NCI-H1436 (cell line): ENCODE results near the gene HLA-DQB1.
"Not testable (repeated sequence)": the region's sequence is repeated elsewhere in the genome, so short reads cannot be mapped to it uniquely, and the experiment has no call there.

ENCODE experiments used
- DNase-seq: peaks from one replicate; lab custom pipeline; 2025; lab: John Stamatoyannopoulos, UW

The HLA-DQB1 gene

GRCh38 chr6:32662099-32662498 lies 4.4 kb downstream of the HLA-DQB1 start:
- DNase-seq: no peak

GRCh38 chr6:32659856-32660595 lies 6.4 kb downstream of the HLA-DQB1 start:
- no peak for DNase-seq

GRCh38 chr6:32658268-32658897 lies 8.1 kb downstream of the HLA-DQB1 start:
- DNase-seq: no peak

- not testable (repeated sequence) for DNase-seq
These were observed 8.6 kb downstream of the HLA-DQB1 start for GRCh38 chr6:32657819-32658218.

GRCh38 chr6:32657329-32657728 lies 9.1 kb downstream of the HLA-DQB1 start:
- not testable (repeated sequence) for DNase-seq

GRCh38 chr6:32655203-32655710 lies 11.2 kb downstream of the HLA-DQB1 start:
- DNase-seq: no peak

GRCh38 chr6:32645047-32645703 lies 21.3 kb downstream of the HLA-DQB1 start:
- DNase-seq: no peak

GRCh38 chr6:32643904-32644303 lies 22.6 kb downstream of the HLA-DQB1 start:
- no peak for DNase-seq

GRCh38 chr6:32642720-32643106 lies 23.7 kb downstream of the HLA-DQB1 start:
- DNase-seq: no peak

- DNase-seq: not testable (repeated sequence)
These were observed 24.4 kb downstream of the HLA-DQB1 start for GRCh38 chr6:32641785-32642719.

GRCh38 chr6:32641122-32641521 lies 25.3 kb downstream of the HLA-DQB1 start:
- no peak for DNase-seq

GRCh38 chr6:32639440-32640394 lies 26.7 kb downstream of the HLA-DQB1 start:
- DNase-seq: no peak

GRCh38 chr6:32638532-32639219 lies 27.8 kb downstream of the HLA-DQB1 start:
- DNase-seq: no peak

GRCh38 chr6:32637883-32638282 lies 28.6 kb downstream of the HLA-DQB1 start:
- DNase-seq: no peak

GRCh38 chr6:32637219-32637880 lies 29.1 kb downstream of the HLA-DQB1 start, which contains the start of gene HLA-DQA1:
TSS of gene HLA-DQA1 (plus strand) at chr6:32637406. CDS start at chr6:32637459, 53 bp downstream.
- DNase-seq: no peak

- DNase-seq: no peak
These were observed 30.8 kb downstream of the HLA-DQB1 start for GRCh38 chr6:32635526-32636123.

GRCh38 chr6:32629793-32630192 lies 36.7 kb downstream of the HLA-DQB1 start:
- not testable (repeated sequence) for DNase-seq

GRCh38 chr6:32627831-32628230 lies 38.6 kb downstream of the HLA-DQB1 start:
- no peak for DNase-seq

GRCh38 chr6:32627249-32627648 lies 39.2 kb downstream of the HLA-DQB1 start:
- no peak for DNase-seq
